GM12878 (cell line): ENCODE data around the gene PTPRN2. TPM values are rescaled to one million over a fixed set of nuclear protein-coding genes. Genes with fewer than 3 reads are reported as not detected.

Experiments used
- JUNB ChIP-seq: IDR thresholded peaks from 2 replicates; pipeline ENCODE4 v1.6.1; 2016; ENCODE audit warnings: antibody characterized with exemption, mild to moderate bottlenecking
- ZNF217 ChIP-seq: fragments of 450-650 bp; IDR thresholded peaks from 2 replicates; pipeline ENCODE4 v1.6.1; 2017; ENCODE audit warnings: antibody characterized with exemption, mild to moderate bottlenecking
- polyA plus RNA-seq, 11 experiments: library from polyadenylated mRNA; depleted of rRNA in 4 of 11; unstranded in 6 of 11; stranded (reverse) in 5 of 11; fragments of >200 nt; fragmentation: Nextera tagmentation in 4 of 11; fragmentation: Illumina TruSeq in 1 of 11; extraction: Ambion mirVana in 4 of 11; extraction: Trizol in 1 of 11; gene quantifications; 1 replicate in 1 of 11; 2 replicates in 10 of 11; pipeline versions ENCODE4 v1.2.1 to v1.2.3, GENCODE V29; 2011 to 2016; ENCODE audit warnings: inconsistent platforms in 2 of 11, missing spikeins in 2 of 11, low read depth in 1 of 11
- total RNA-seq, 4 experiments: library from RNA; depleted of rRNA in 3 of 4; stranded (reverse); fragments of >200 nt in 3 of 4; fragmentation: Illumina TruSeq in 1 of 4; extraction: Trizol in 1 of 4; gene quantifications; 2 replicates each; pipeline versions ENCODE4 v1.2.1 to v1.2.3, GENCODE V29; 2013 to 2021
- TF ChIP-seq, protein P1 (sequence below): fragments of 450-650 bp; formaldehyde crosslinking; IDR thresholded peaks from 2 replicates; pipeline ENCODE4 v1.5.0; 2022; ENCODE audit warnings: mild to moderate bottlenecking, missing genetic modification characterization
- TF ChIP-seq, protein P2 (sequence below): fragments of 450-650 bp; IDR thresholded peaks from 2 replicates; pipeline ENCODE4 v1.6.1; 2018; ENCODE audit warnings: mild to moderate bottlenecking, low read depth, moderate library complexity; ENCODE audit not compliant: partially characterized antibody

PTPRN2 gene
- total and polyA plus RNA-seq, 10 of the 15 experiments (the other 5 are each of a cell fraction or from before 2014, with no cell fraction given), result 5.4 TPM; not detected in 9

DNA sequence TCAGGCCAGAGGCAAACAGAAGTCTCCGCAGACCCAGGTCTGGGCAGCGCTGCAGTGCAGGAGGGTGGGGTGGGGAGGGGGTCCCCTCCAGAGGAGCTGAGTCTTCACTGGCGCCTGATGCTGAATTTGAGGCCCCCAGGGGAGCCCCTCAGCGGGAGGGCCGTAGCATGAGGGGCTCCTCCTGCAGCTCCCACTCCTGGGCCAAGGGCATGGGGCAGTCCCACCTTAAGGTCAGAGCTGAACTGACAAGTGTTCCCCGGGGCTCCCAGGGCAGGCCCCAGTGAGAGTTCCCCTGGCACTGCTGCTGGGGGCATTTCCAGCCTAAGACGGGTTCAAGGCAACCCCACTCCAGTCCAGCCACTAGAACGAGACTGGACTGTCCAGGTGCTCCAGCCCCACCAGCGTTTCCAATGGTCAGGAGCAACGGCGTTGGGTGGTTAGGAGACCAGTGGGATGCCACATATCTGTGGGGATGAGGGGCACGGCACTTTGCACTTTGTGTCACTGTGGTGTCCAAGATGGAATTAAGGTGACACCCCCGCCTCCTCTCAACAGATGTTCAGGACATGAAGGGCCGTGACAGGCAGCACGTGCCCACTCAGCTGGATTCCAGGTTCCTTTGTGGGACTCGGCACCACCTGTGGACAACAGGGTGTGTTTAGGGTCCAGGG, 139.1 kb downstream of the PTPRN2 start (continued):
- TF ChIP-seq, protein P1, sequence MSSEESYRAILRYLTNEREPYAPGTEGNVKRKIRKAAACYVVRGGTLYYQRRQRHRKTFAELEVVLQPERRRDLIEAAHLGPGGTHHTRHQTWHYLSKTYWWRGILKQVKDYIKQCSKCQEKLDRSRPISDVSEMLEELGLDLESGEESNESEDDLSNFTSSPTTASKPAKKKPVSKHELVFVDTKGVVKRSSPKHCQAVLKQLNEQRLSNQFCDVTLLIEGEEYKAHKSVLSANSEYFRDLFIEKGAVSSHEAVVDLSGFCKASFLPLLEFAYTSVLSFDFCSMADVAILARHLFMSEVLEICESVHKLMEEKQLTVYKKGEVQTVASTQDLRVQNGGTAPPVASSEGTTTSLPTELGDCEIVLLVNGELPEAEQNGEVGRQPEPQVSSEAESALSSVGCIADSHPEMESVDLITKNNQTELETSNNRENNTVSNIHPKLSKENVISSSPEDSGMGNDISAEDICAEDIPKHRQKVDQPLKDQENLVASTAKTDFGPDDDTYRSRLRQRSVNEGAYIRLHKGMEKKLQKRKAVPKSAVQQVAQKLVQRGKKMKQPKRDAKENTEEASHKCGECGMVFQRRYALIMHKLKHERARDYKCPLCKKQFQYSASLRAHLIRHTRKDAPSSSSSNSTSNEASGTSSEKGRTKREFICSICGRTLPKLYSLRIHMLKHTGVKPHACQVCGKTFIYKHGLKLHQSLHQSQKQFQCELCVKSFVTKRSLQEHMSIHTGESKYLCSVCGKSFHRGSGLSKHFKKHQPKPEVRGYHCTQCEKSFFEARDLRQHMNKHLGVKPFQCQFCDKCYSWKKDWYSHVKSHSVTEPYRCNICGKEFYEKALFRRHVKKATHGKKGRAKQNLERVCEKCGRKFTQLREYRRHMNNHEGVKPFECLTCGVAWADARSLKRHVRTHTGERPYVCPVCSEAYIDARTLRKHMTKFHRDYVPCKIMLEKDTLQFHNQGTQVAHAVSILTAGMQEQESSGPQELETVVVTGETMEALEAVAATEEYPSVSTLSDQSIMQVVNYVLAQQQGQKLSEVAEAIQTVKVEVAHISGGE (CRISPR knock-in tag), result no peak
- no peak for TF ChIP-seq ZNF217
- TF ChIP-seq JUNB, result no peak
- TF ChIP-seq, protein P2, sequence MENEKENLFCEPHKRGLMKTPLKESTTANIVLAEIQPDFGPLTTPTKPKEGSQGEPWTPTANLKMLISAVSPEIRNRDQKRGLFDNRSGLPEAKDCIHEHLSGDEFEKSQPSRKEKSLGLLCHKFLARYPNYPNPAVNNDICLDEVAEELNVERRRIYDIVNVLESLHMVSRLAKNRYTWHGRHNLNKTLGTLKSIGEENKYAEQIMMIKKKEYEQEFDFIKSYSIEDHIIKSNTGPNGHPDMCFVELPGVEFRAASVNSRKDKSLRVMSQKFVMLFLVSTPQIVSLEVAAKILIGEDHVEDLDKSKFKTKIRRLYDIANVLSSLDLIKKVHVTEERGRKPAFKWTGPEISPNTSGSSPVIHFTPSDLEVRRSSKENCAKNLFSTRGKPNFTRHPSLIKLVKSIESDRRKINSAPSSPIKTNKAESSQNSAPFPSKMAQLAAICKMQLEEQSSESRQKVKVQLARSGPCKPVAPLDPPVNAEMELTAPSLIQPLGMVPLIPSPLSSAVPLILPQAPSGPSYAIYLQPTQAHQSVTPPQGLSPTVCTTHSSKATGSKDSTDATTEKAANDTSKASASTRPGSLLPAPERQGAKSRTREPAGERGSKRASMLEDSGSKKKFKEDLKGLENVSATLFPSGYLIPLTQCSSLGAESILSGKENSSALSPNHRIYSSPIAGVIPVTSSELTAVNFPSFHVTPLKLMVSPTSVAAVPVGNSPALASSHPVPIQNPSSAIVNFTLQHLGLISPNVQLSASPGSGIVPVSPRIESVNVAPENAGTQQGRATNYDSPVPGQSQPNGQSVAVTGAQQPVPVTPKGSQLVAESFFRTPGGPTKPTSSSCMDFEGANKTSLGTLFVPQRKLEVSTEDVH, result no peak
